ENCODE data around the gene DOHH.

The DOHH gene

GRCh38 chr19:3444695-3445234 is 55.7 kb downstream of the DOHH start:
- DNase-seq (ENCODE audit: extremely low read depth in 1 of 2, low read depth in 1 of 2), result no peak

- no peak for DNase-seq (ENCODE audit: extremely low read depth in 1 of 2, low read depth in 1 of 2)
Observed at GRCh38 chr19:3443840-3444694, 56.4 kb downstream of the DOHH start.

- DNase-seq (ENCODE audit: extremely low read depth in 1 of 2, low read depth in 1 of 2), result no peak
Observed at GRCh38 chr19:3442487-3443071, 57.9 kb downstream of the DOHH start.

GRCh38 chr19:3441986-3442329 is 58.5 kb downstream of the DOHH start:
- no peak for DNase-seq (ENCODE audit: extremely low read depth in 1 of 2, low read depth in 1 of 2)

GRCh38 chr19:3441089-3441985 is 59.1 kb downstream of the DOHH start:
- DNase-seq (ENCODE audit: extremely low read depth in 1 of 2, low read depth in 1 of 2), result no peak

Measured in activated CD8-positive, alpha-beta memory T cell treated with anti-CD3 and anti-CD28 coated beads for 1 hour (primary cell).